Measurements from ENCODE around the gene RHBDF1.

The RHBDF1 gene

DNA sequence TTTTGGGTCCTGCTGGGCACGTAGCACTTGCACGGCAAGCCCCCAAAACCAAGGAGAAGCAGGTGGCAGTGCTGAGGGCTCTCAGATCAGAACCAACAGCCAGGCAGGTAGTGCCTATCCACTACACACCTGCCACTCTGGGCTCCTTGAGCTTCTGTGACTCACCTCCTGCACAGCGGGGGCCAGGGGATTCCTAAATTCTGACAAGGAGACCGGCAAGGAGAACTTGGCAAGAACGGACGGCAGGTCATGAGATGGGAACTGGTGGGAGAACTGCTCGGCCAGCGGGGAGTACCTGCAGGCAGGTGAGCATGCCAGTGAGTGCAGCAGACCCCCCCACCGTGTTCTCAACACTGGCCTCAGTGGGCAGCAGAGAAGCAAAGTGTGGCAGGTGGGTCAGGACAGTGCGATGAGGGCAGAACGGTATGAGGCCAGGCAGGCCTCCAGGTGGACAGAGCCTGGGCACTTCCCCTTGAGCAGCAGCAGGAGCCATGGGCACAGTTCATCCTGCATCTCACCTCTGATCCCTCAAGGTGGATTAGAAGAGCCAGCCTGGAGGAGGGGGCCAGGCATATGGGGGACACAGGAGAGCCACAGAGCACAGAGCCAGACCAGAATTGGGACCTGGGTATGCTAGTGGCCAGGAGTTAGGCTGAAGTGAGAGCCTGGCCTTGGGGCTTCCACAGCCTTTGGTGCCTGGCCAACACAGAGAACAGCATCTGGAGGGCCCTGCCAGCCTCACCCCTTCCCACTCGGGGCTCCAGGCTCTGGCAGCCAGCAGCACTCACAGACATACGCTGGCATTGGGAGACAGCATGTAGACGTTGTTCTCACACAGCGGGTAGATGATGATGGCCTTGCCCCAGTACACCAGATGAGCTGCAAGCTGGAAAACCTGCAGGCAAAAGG lies 20.3 kb upstream of the RHBDF1 start:
- DNase-seq (ENCODE audit: low read depth) = no peak
- H3K4me3 ChIP-seq (ENCODE audit: low read length) = no peak overlapping the region

GRCh38 chr16:91484-91883 lies 19.1 kb upstream of the RHBDF1 start:
- TF ChIP-seq CTCF (IDR thresholded peaks at IDR 0.05; ENCODE audit: insufficient read depth, low read depth, low read length, missing control alignments) = no peak
- H3K4me3 ChIP-seq (ENCODE audit: low read length) = no peak overlapping the region
- no peak for DNase-seq (ENCODE audit: low read depth)

More for the DNA sequence above, 20.3 kb upstream of the RHBDF1 start:
- TF ChIP-seq CTCF (IDR thresholded peaks at IDR 0.05; ENCODE audit: insufficient read depth, low read depth, low read length, missing control alignments) = no peak

GRCh38 chr16:89391-90302 lies 17.2 kb upstream of the RHBDF1 start:
- DNase-seq (ENCODE audit: low read depth) = no peak
- H3K4me3 ChIP-seq (ENCODE audit: low read length) = no peak overlapping the region
- no peak for TF ChIP-seq CTCF (IDR thresholded peaks at IDR 0.05; ENCODE audit: insufficient read depth, low read depth, low read length, missing control alignments)

GRCh38 chr16:88613-89012 lies 16.2 kb upstream of the RHBDF1 start:
- H3K4me3 ChIP-seq (ENCODE audit: low read length) = no peak overlapping the region
- no peak for TF ChIP-seq CTCF (IDR thresholded peaks at IDR 0.05; ENCODE audit: insufficient read depth, low read depth, low read length, missing control alignments)
- no peak for DNase-seq (ENCODE audit: low read depth)

DNA sequence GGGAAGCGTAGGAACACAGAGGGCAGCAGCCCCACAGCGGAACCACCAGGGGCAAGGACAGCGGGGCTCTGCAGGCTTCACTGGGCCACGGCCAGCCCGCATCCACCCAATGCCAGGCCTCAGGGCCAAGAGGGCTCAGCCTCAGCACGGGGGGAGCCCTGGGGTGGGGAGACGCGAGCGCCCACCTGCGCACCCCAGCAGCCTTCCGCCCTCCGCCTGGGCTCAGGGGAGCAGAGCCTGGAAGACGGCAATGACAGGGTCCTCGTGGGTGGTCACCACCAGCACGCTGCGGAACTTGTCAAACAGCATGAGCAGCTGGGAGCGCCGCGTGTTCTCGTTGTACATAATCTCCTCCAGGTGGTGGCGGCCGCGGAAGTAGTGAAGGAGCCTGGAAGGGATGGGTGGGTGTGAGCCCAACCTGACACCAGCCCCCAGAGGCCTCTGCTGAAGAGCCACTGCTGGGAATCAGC lies 14.1 kb upstream of the RHBDF1 start:
- H3K4me3 ChIP-seq (ENCODE audit: low read length) = no peak overlapping the region
- no peak for DNase-seq (ENCODE audit: low read depth)
- TF ChIP-seq CTCF (IDR thresholded peaks at IDR 0.05; ENCODE audit: insufficient read depth, low read depth, low read length, missing control alignments) = no peak

DNA sequence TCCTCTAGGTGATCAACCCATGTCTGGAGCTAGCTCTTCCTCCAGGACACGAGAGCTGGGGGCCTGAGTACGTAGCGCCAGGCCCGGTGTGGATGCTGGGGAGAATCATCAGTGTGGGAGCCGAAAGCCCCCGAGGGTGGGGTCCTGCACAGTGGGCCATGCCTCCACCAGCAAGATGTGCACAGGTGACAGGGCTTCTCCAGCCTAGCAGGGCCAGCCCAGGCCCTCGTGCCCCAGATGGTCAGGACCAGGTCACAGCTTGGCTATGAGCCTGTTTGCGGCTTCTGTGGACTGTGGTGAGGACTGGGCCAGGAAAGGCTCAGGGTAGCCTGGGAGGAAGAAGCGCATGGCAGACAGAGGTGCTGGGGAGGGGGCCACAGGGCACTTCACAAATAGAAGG lies 13.4 kb upstream of the RHBDF1 start:
- H3K4me3 ChIP-seq (ENCODE audit: low read length) = no peak overlapping the region
- no peak for TF ChIP-seq CTCF (IDR thresholded peaks at IDR 0.05; ENCODE audit: insufficient read depth, low read depth, low read length, missing control alignments)
- no peak for DNase-seq (ENCODE audit: low read depth)
